GM06990 (cell line): ENCODE results near the gene HS3ST6.

Experiments
- DNase-seq: peaks from one replicate; pipeline ENCODE4 v3.0.0-alpha.2; 2011; ENCODE audit not compliant: insufficient read length; ENCODE audit errors: extremely low read depth
- H3K27me3 ChIP-seq: replicated peaks from 2 replicates; pipeline ENCODE4 v1.6.0; 2011; ENCODE audit warnings: low read length; ENCODE audit not compliant: control insufficient read depth, insufficient read depth
- H3K36me3 ChIP-seq: 2 replicates; pipeline ENCODE4 v1.5.1; 2011; ENCODE audit warnings: low read length; ENCODE audit not compliant: control insufficient read depth, insufficient read depth
- H3K4me3 ChIP-seq: replicated peaks from 2 replicates; pipeline ENCODE4 v1.5.1; 2011; ENCODE audit warnings: low read depth, mild to moderate bottlenecking, control low read depth, low read length
- TF ChIP-seq, protein P1 (sequence below): IDR thresholded peaks from 2 replicates; pipeline ENCODE4 v1.5.1; 2011; ENCODE audit warnings: low read length, control low read depth, mild to moderate bottlenecking, inconsistent platforms; ENCODE audit not compliant: insufficient read depth, poor library complexity, severe bottlenecking

Gene HS3ST6

GRCh38 chr16:1874854-1875253 is 43.4 kb downstream of the HS3ST6 start:
- TF ChIP-seq, protein P1, sequence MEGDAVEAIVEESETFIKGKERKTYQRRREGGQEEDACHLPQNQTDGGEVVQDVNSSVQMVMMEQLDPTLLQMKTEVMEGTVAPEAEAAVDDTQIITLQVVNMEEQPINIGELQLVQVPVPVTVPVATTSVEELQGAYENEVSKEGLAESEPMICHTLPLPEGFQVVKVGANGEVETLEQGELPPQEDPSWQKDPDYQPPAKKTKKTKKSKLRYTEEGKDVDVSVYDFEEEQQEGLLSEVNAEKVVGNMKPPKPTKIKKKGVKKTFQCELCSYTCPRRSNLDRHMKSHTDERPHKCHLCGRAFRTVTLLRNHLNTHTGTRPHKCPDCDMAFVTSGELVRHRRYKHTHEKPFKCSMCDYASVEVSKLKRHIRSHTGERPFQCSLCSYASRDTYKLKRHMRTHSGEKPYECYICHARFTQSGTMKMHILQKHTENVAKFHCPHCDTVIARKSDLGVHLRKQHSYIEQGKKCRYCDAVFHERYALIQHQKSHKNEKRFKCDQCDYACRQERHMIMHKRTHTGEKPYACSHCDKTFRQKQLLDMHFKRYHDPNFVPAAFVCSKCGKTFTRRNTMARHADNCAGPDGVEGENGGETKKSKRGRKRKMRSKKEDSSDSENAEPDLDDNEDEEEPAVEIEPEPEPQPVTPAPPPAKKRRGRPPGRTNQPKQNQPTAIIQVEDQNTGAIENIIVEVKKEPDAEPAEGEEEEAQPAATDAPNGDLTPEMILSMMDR: no peak
- no peaks in the 10 kb centered on the region for H3K27me3 ChIP-seq
- H3K4me3 ChIP-seq: no peak overlapping the region
- H3K36me3 ChIP-seq: no peaks in the 10 kb centered on the region
- no peak for DNase-seq

DNA sequence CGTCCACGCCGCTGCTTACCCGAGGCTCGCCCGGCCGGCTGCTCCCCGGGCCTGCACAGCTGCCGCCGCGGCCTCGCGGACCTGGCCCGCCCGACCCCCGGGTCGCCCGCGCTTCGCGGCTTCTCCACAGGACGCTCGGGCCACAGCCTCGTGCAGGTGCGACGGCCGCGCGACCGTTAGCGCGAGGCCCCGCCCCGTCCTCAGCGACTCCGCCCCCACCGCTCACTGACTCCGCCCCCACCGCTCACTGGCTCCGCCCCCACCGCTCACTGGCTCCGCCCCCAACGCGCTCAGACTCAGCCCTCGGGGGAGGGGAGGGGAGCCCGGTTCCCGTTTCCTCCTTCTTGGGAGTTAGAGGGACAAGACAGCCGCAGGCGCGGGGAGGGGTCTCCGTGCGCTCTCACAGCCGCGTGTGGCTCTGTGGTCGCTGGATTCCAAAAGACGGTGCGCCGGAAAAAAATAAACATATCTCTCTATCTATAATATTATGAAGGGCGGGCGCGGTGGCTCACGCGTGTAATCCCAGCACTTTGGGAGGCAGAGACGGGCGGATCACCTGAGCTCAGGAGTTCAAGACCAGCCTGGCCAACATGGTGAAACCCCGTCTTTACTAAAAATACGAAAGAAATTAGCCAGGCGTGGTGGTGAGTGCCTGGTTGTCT is 46.1 kb downstream of the HS3ST6 start, which contains the start of gene MEIOB:
Gene MEIOB (minus strand): TSS at position 191 of the 662 bp plus-strand sequence. CDS start 3,989 bp downstream, outside the sequence.
- peak; percentile 13 for DNase-seq
- Histone ChIP-seq H3K27me3 (no peaks in the 10 kb centered on the region), H3K4me3 (no peak within 1 kb of the TSS), H3K36me3 (no peaks in the 10 kb centered on the region)
- TF ChIP-seq, protein P1: no peak

- H3K4me3 ChIP-seq: no peak overlapping the region
- no peaks in the 10 kb centered on the region for H3K36me3 ChIP-seq
- no peak for DNase-seq
- TF ChIP-seq, protein P1: no peak
- H3K27me3 ChIP-seq: no peaks in the 10 kb centered on the region
Measured at GRCh38 chr16:1870365-1871082, 47.7 kb downstream of the HS3ST6 start.

- TF ChIP-seq, protein P1: no peak
- H3K4me3 ChIP-seq: no peak overlapping the region
Measured at GRCh38 chr16:1865902-1866690, 52.1 kb downstream of the HS3ST6 start.

GRCh38 chr16:1863681-1864460 is 54.3 kb downstream of the HS3ST6 start:
- peak; percentile 15 for DNase-seq
- Histone ChIP-seq H3K36me3 (no peaks in the 10 kb centered on the region), H3K4me3 (no peak overlapping the region), H3K27me3 (no peaks in the 10 kb centered on the region; the same call in 1 of the 2 replicates)
- TF ChIP-seq, protein P1: peak; percentile 41

More at GRCh38 chr16:1865902-1866690, 52.1 kb downstream of the HS3ST6 start:
- no peak for DNase-seq
- no peaks in the 10 kb centered on the region for H3K27me3 ChIP-seq
- H3K36me3 ChIP-seq: no peaks in the 10 kb centered on the region
